ENCODE measurements around the gene ANKRD11.
"Not testable (repeated sequence)": the region's sequence is repeated elsewhere in the genome, so short reads cannot be mapped to it uniquely, and the experiment has no call there.

The ANKRD11 gene

GRCh38 chr16:89344846-89345611, 145.3 kb downstream of the ANKRD11 start:
- no peak for DNase-seq (ENCODE audit: low read depth)

- DNase-seq (ENCODE audit: low read depth): no peak
Measured at GRCh38 chr16:89344458-89344834, 145.9 kb downstream of the ANKRD11 start.

GRCh38 chr16:89343501-89344457, 146.6 kb downstream of the ANKRD11 start:
- DNase-seq (ENCODE audit: low read depth): peak; percentile 37

GRCh38 chr16:89341697-89342694, 148.4 kb downstream of the ANKRD11 start:
- DNase-seq (ENCODE audit: low read depth): no peak

GRCh38 chr16:89341279-89341678, 149.1 kb downstream of the ANKRD11 start:
- DNase-seq (ENCODE audit: low read depth): no peak

- no peak for DNase-seq (ENCODE audit: low read depth)
Measured at GRCh38 chr16:89338863-89339262, 151.5 kb downstream of the ANKRD11 start.

- DNase-seq (ENCODE audit: low read depth): no peak
Measured at GRCh38 chr16:89337965-89338364, 152.4 kb downstream of the ANKRD11 start.

GRCh38 chr16:89335803-89336485, 154.4 kb downstream of the ANKRD11 start:
- no peak for DNase-seq (ENCODE audit: low read depth)

- DNase-seq (ENCODE audit: low read depth): no peak
Measured at GRCh38 chr16:89334988-89335802, 155.2 kb downstream of the ANKRD11 start.

- DNase-seq (ENCODE audit: low read depth): no peak
Measured at GRCh38 chr16:89334461-89334860, 155.9 kb downstream of the ANKRD11 start.

- no peak for DNase-seq (ENCODE audit: low read depth)
Measured at GRCh38 chr16:89334050-89334449, 156.3 kb downstream of the ANKRD11 start.

GRCh38 chr16:89333401-89334001, 156.9 kb downstream of the ANKRD11 start:
- DNase-seq (ENCODE audit: low read depth): peak; percentile 87

GRCh38 chr16:89332902-89333245, 157.5 kb downstream of the ANKRD11 start:
- no peak for DNase-seq (ENCODE audit: low read depth)

- no peak for DNase-seq (ENCODE audit: low read depth)
Measured at GRCh38 chr16:89332243-89332901, 158.0 kb downstream of the ANKRD11 start.

- no peak for DNase-seq (ENCODE audit: low read depth)
Measured at GRCh38 chr16:89331371-89332109, 158.8 kb downstream of the ANKRD11 start.

- DNase-seq (ENCODE audit: low read depth): peak; percentile 60
Measured at GRCh38 chr16:89330177-89330856, 160.0 kb downstream of the ANKRD11 start.

- not testable (repeated sequence) for DNase-seq (ENCODE audit: low read depth)
Measured at GRCh38 chr16:89329830-89330176, 160.6 kb downstream of the ANKRD11 start.

Data from iris pigment epithelial cell (primary cell).